ENCODE measurements around the gene C17orf100. TPM values are rescaled to one million over a fixed set of nuclear protein-coding genes. Genes with fewer than 3 reads are reported as not detected.

The C17orf100 gene
- total and polyA plus RNA-seq, 2 of the 13 experiments (the other 11 are each of a cell fraction or from before 2014, with no cell fraction given), result 3.6 to 8.7 TPM

- H3K27me3 ChIP-seq (ENCODE audit: control insufficient read depth in 1 of 2, insufficient read depth in 2 of 2, low read length in 2 of 2), result no peaks in the 10 kb centered on the region
- H3K4me1 ChIP-seq (ENCODE audit: insufficient read depth, low read length), result peaks cover 24% of the 10 kb centered on the region
- peaks cover 1 to 8% of the 10 kb centered on the region in 2 experiments; a peak in 3 of 5 replicates for H3K36me3 ChIP-seq (replicated peaks in 1 of 2; ENCODE audit: control insufficient read depth in 1 of 2, insufficient read depth in 2 of 2, low read length in 2 of 2)
- no peak for DNase-seq (ENCODE audit: low spot score)
- intact Hi-C loops (cut with micrococcal nuclease; ENCODE audit: unreplicated experiment) (no loop called here), in situ Hi-C loops (cut with HindIII; ENCODE audit: extremely low pct_ligation_motif_present, low pct_unique_long_range_greater_than_20kb) (loop anchor here (5.0 kb wide), 1 partner anchor 170 kb away; no protein-coding TSS in a partner anchor)
- no peaks in the 10 kb centered on the region for H4K20me1 ChIP-seq (ENCODE audit: insufficient read depth, low read length)
- POLR2A ChIA-PET, result interaction anchor here (1.7 kb wide), 1 partner anchor 9 kb away, joined by 8 read pairs; the partner anchor contains the start of genes C17orf100 and MED31
- peak overlapping the region; percentile 93 for H3K4me2 ChIP-seq (ENCODE audit: low read depth, low read length)
- H2AFZ ChIP-seq (ENCODE audit: low read length), result no peak overlapping the region
- WGBS (ENCODE audit: low lambda C conversion rate), result 79% methylated on average over 2 of the region's 2 CpGs
- 0 out of 6 replicates have a peak overlapping the region, but pooled peaks of 1 of the 3 experiments have one; percentile 77 for H3K4me3 ChIP-seq (replicated peaks in 1 of 3; ENCODE audit: insufficient read depth in 1 of 3, low read depth in 2 of 3, low read length in 3 of 3)
- peaks cover 37% of the 10 kb centered on the region for H3K79me2 ChIP-seq (ENCODE audit: insufficient read depth, low read length)
- CTCF ChIA-PET (ENCODE audit: low intra/inter-chr PET ratio, low total read pairs), result no interaction called here
- TF ChIP-seq ZBTB43 (CRISPR knock-in tag; conservative IDR thresholded peaks at IDR 0.05), result no peak
- no peak for TF ChIP-seq KLF13 (CRISPR knock-in tag; IDR thresholded peaks at IDR 0.05)
- no peak for TF ChIP-seq SAP130 (CRISPR knock-in tag; IDR thresholded peaks at IDR 0.05; ENCODE audit: low read depth)
- TF ChIP-seq CEBPB (IDR thresholded peaks at IDR 0.05; ENCODE audit: borderline replicate concordance, low read depth, low read length), result peak; percentile 82
- TF ChIP-seq CEBPG (CRISPR knock-in tag; IDR thresholded peaks at IDR 0.05), result peak; percentile 46; the same call in 1 of the 2 replicates
- TF ChIP-seq ZNF891 (CRISPR knock-in tag; IDR thresholded peaks at IDR 0.05), result no peak
- no peaks in the 10 kb centered on the region for H3K9me3 ChIP-seq (ENCODE audit: low read length)
- H3K27ac ChIP-seq (ENCODE audit: extremely low read length, insufficient read depth, low read length), result no peak overlapping the region
- no peak for FAIRE-seq
- BruUV-seq (replicated peaks), result no TSS peak
- H3K9ac ChIP-seq (ENCODE audit: insufficient read depth, low read depth, low read length), result no peak overlapping the region
- ATAC-seq, result no peak
Observed at GRCh38 chr17:6642592-6642991, 9.0 kb upstream of the C17orf100 start.

- H3K79me2 ChIP-seq (ENCODE audit: insufficient read depth, low read length), result peaks cover 41% of the 10 kb centered on the region
- ATAC-seq, result no peak
- no peak overlapping the region for H3K4me2 ChIP-seq (ENCODE audit: low read depth, low read length)
- no peak for FAIRE-seq
- no TSS peak for BruUV-seq (replicated peaks)
- ChIA-PET POLR2A (no interaction called here), CTCF (ENCODE audit: low intra/inter-chr PET ratio, low total read pairs) (no interaction called here)
- no peak overlapping the region for H3K4me3 ChIP-seq (replicated peaks in 1 of 3; ENCODE audit: insufficient read depth in 1 of 3, low read depth in 2 of 3, low read length in 3 of 3)
- no peaks in the 10 kb centered on the region for H4K20me1 ChIP-seq (ENCODE audit: insufficient read depth, low read length)
- H2AFZ ChIP-seq (ENCODE audit: low read length), result no peak overlapping the region
- H3K27ac ChIP-seq (ENCODE audit: extremely low read length, insufficient read depth, low read length), result no peak overlapping the region
- no peaks in the 10 kb centered on the region for H3K9me3 ChIP-seq (ENCODE audit: low read length)
- H3K4me1 ChIP-seq (ENCODE audit: insufficient read depth, low read length), result peaks cover 24% of the 10 kb centered on the region
- no peaks in the 10 kb centered on the region for H3K27me3 ChIP-seq (ENCODE audit: control insufficient read depth in 1 of 2, insufficient read depth in 2 of 2, low read length in 2 of 2)
- H3K9ac ChIP-seq (ENCODE audit: insufficient read depth, low read depth, low read length), result no peak overlapping the region
- in situ Hi-C loops (cut with HindIII; ENCODE audit: extremely low pct_ligation_motif_present, low pct_unique_long_range_greater_than_20kb), result loop anchor here (5.0 kb wide), 1 partner anchor 171 kb away; no protein-coding TSS in a partner anchor
- no peak for DNase-seq (ENCODE audit: low spot score)
- H3K36me3 ChIP-seq (replicated peaks in 1 of 2; ENCODE audit: control insufficient read depth in 1 of 2, insufficient read depth in 2 of 2, low read length in 2 of 2), result peaks cover 1 to 13% of the 10 kb centered on the region in 2 experiments; a peak in 3 of 5 replicates
- intact Hi-C loops (cut with micrococcal nuclease; ENCODE audit: unreplicated experiment), result no loop called here
- 95% methylated on average over 5 of the region's 5 CpGs for WGBS (ENCODE audit: low lambda C conversion rate)
- 0 out of 2 replicates have a peak, but pooled peaks have one; percentile 43 for TF ChIP-seq POLR2AphosphoS2 (IDR thresholded peaks at IDR 0.05; ENCODE audit: low read depth, low read length)
- TF ChIP-seq ELK4 (CRISPR knock-in tag; IDR thresholded peaks at IDR 0.05; ENCODE audit: borderline replicate concordance), result no peak
- no peak for TF ChIP-seq ZBTB2 (CRISPR knock-in tag; IDR thresholded peaks at IDR 0.05; ENCODE audit: low read depth)
- TF ChIP-seq NR1H2 (CRISPR knock-in tag; IDR thresholded peaks at IDR 0.05; ENCODE audit: borderline replicate concordance, low read depth), result no peak
- TF ChIP-seq ZSCAN30 (CRISPR knock-in tag; IDR thresholded peaks at IDR 0.05), result no peak
- TF ChIP-seq RARA (CRISPR knock-in tag; IDR thresholded peaks at IDR 0.05), result no peak
- TF ChIP-seq ZNF274 (CRISPR knock-in tag; IDR thresholded peaks at IDR 0.05), result no peak
- no peak for TF ChIP-seq SNRNP70 (IDR thresholded peaks at IDR 0.05; ENCODE audit: low read depth, low read length)
- TF ChIP-seq POLR2A (IDR thresholded peaks at IDR 0.05; ENCODE audit: insufficient read depth in 1 of 2, low read depth in 2 of 2, low read length in 2 of 2), result peak; percentile 15 to 29; a peak in 2 of 4 replicates
- no peak for TF ChIP-seq ZNF446 (CRISPR knock-in tag; IDR thresholded peaks at IDR 0.05)
Observed at GRCh38 chr17:6643451-6644125, 8.0 kb upstream of the C17orf100 start.
